Mammary epithelial cell (primary cell): Measurements from ENCODE around the gene SLC6A14.

Experiments used
- EZH2 ChIP-seq: IDR thresholded peaks from 2 replicates; pipeline ENCODE4 v1.6.1; 2012; ENCODE audit warnings: low read length, inconsistent platforms, borderline replicate concordance
- TF ChIP-seq, protein P1 (sequence below), 2 donors: IDR thresholded peaks in 1 of 2; conservative IDR thresholded peaks in 1 of 2; 2 replicates each; pipeline ENCODE4 v1.5.1; 2011 to 2012; ENCODE audit warnings: inconsistent platforms in 2 of 2, low read length in 2 of 2, mild to moderate bottlenecking in 2 of 2, control low read depth in 1 of 2, low read depth in 1 of 2; ENCODE audit not compliant: insufficient read depth in 1 of 2; ENCODE audit errors: extremely low read depth in 1 of 2

DNA sequence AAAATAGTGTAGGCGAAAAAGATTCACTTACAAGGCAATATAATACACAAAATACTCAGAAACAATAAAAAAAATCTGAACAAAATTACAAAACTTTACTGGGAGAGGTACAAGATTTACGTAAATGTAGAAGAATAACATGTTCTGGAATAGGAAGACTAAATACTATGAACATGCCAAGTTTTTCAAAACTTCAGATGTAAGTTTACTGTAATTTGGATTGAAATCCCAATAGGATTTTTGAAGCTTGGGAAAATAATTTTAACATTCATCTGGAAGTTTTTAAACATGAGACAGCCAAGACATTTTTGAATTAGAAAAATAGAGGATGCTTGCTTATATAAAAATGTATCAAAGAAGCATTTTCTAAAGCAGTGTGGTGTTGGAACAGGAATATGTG lies 56.9 kb downstream of the SLC6A14 start:
- TF ChIP-seq, protein P1, sequence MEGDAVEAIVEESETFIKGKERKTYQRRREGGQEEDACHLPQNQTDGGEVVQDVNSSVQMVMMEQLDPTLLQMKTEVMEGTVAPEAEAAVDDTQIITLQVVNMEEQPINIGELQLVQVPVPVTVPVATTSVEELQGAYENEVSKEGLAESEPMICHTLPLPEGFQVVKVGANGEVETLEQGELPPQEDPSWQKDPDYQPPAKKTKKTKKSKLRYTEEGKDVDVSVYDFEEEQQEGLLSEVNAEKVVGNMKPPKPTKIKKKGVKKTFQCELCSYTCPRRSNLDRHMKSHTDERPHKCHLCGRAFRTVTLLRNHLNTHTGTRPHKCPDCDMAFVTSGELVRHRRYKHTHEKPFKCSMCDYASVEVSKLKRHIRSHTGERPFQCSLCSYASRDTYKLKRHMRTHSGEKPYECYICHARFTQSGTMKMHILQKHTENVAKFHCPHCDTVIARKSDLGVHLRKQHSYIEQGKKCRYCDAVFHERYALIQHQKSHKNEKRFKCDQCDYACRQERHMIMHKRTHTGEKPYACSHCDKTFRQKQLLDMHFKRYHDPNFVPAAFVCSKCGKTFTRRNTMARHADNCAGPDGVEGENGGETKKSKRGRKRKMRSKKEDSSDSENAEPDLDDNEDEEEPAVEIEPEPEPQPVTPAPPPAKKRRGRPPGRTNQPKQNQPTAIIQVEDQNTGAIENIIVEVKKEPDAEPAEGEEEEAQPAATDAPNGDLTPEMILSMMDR (conservative IDR thresholded peaks at IDR 0.05 in 1 of 2, IDR thresholded peaks at IDR 0.05 in 1 of 2; ENCODE audit: extremely low read depth in 1 of 2, insufficient read depth in 1 of 2, low read depth in 1 of 2, low read length in 2 of 2): no peak
- no peak for TF ChIP-seq EZH2
